ENCODE measurements around the gene HEXB.

The HEXB gene

DNA sequence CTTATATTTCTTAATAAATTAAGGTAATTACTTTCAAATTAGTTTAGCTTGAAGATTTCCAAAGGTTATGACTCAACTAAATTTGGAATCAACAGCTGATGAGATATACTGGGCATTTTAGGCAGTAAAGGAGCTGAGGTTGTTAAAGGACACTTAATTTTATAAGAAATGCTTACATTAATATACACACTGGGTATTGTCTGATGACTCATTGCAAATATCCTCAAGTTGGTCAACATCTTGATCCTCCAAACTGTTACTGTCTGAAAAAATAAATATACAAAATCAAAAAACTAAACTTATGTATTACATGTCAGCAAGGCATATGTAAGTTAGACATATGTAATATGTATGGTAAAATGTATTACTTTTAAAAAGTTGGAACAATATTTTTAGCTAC is 78.5 kb downstream of the HEXB start:
- no peaks in the 10 kb centered on the region for H3K9me3 Mint-ChIP-seq
- no peak overlapping the region for H3K27ac Mint-ChIP-seq
- TF ChIP-seq CTCF (IDR thresholded peaks at IDR 0.05) = no peak
- H3K27me3 Mint-ChIP-seq (ENCODE audit: low read depth, poor library complexity) = no peaks in the 10 kb centered on the region
- DNase-seq = no peak
- H3K36me3 Mint-ChIP-seq (ENCODE audit: low read depth) = peaks cover 3% of the 10 kb centered on the region
- peaks cover 30% of the 10 kb centered on the region for H3K4me1 Mint-ChIP-seq
- no peak overlapping the region for H3K4me3 Mint-ChIP-seq

GRCh38 chr5:74765201-74765600 is 80.2 kb downstream of the HEXB start:
- H3K9me3 Mint-ChIP-seq = no peaks in the 10 kb centered on the region
- no peak for DNase-seq
- peaks cover 15% of the 10 kb centered on the region for H3K36me3 Mint-ChIP-seq (ENCODE audit: low read depth)
- H3K27me3 Mint-ChIP-seq (ENCODE audit: low read depth, poor library complexity) = no peaks in the 10 kb centered on the region
- no peak for TF ChIP-seq CTCF (IDR thresholded peaks at IDR 0.05)
- peaks cover 30% of the 10 kb centered on the region for H3K4me1 Mint-ChIP-seq
- H3K4me3 Mint-ChIP-seq = peak overlapping the region; percentile 100
- peak overlapping the region; percentile 86 for H3K27ac Mint-ChIP-seq

GRCh38 chr5:74765929-74766328 is 80.9 kb downstream of the HEXB start:
- H3K27me3 Mint-ChIP-seq (ENCODE audit: low read depth, poor library complexity) = no peaks in the 10 kb centered on the region
- no peak for TF ChIP-seq CTCF (IDR thresholded peaks at IDR 0.05)
- H3K36me3 Mint-ChIP-seq (ENCODE audit: low read depth) = peaks cover 22% of the 10 kb centered on the region
- H3K9me3 Mint-ChIP-seq = no peaks in the 10 kb centered on the region
- peaks cover 30% of the 10 kb centered on the region for H3K4me1 Mint-ChIP-seq
- DNase-seq = no peak
- peak overlapping the region; percentile 100 for H3K4me3 Mint-ChIP-seq
- no peak overlapping the region for H3K27ac Mint-ChIP-seq

GRCh38 chr5:74766418-74766848 is 81.4 kb downstream of the HEXB start:
- H3K27me3 Mint-ChIP-seq (ENCODE audit: low read depth, poor library complexity) = no peaks in the 10 kb centered on the region
- H3K27ac Mint-ChIP-seq = peak overlapping the region; percentile 99
- peak; percentile 41 for TF ChIP-seq CTCF (IDR thresholded peaks at IDR 0.05)
- H3K36me3 Mint-ChIP-seq (ENCODE audit: low read depth) = peaks cover 27% of the 10 kb centered on the region
- no peak for DNase-seq
- H3K4me1 Mint-ChIP-seq = peaks cover 30% of the 10 kb centered on the region
- no peaks in the 10 kb centered on the region for H3K9me3 Mint-ChIP-seq
- peak overlapping the region; percentile 100 for H3K4me3 Mint-ChIP-seq

GRCh38 chr5:74766849-74767578 is 82.0 kb downstream of the HEXB start, which contains the start of the genes GFM2 and NSA2:
Gene GFM2, minus strand, starts transcription at chr5:74767117. Its CDS starts 3,375 bp downstream, at chr5:74763742.
Gene NSA2, plus strand, starts transcription at chr5:74767249. Its CDS starts 112 bp downstream, at chr5:74767361.
- DNase-seq = peak; percentile 90
- Mint-ChIP-seq H3K27me3 (ENCODE audit: low read depth, poor library complexity) (no peaks in the 10 kb centered on the region), H3K9me3 (no peaks in the 10 kb centered on the region), H3K27ac (peak within 1 kb of the TSS; percentile 99), H3K36me3 (ENCODE audit: low read depth) (peaks cover 33% of the 10 kb centered on the region), H3K4me1 (peaks cover 30% of the 10 kb centered on the region), H3K4me3 (peak within 1 kb of the TSS; percentile 100)
- TF ChIP-seq CTCF (IDR thresholded peaks at IDR 0.05) = no peak

DNA sequence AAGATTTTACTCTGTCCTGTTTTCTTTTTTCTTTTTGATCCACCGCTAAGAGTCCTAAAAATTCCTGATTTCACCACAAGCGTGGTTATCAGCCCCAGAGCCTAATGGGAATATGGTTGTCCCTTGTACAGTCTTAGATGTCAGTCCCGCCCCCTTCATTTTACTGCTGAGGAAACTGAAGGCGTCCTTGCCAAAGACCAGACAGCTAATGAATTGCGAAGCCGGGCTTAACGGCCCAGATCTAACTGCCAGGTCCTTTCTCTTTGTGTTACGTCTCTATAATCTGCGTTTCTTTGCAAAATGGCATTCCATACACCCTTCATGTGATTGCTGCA is 82.5 kb downstream of the HEXB start:
- Mint-ChIP-seq H3K27me3 (ENCODE audit: low read depth, poor library complexity) (no peaks in the 10 kb centered on the region), H3K4me3 (peak overlapping the region; percentile 100), H3K4me1 (peaks cover 30% of the 10 kb centered on the region), H3K9me3 (no peaks in the 10 kb centered on the region), H3K27ac (peak overlapping the region; percentile 99), H3K36me3 (ENCODE audit: low read depth) (peaks cover 36% of the 10 kb centered on the region)
- TF ChIP-seq CTCF (IDR thresholded peaks at IDR 0.05) = no peak
- DNase-seq = peak; percentile 41
